ENCODE measurements around the gene SLC39A5. TPM values are rescaled to one million over a fixed set of nuclear protein-coding genes. Genes with fewer than 3 reads are reported as not detected.
"Not testable (repeated sequence)": the region's sequence is repeated elsewhere in the genome, so short reads cannot be mapped to it uniquely, and the experiment has no call there.

Gene SLC39A5
- polyA plus RNA-seq, 2 donors = 0.09 to 0.29 TPM

GRCh38 chr12:56262955-56263354, 33.1 kb downstream of the SLC39A5 start:
- H3K4me1 ChIP-seq (ENCODE audit: control insufficient read depth in 2 of 2, insufficient read depth in 2 of 2, low read length in 1 of 2); H3K36me3 ChIP-seq (ENCODE audit: control insufficient read depth in 2 of 2, insufficient read depth in 2 of 2, low read length in 1 of 2); H3K4me3 ChIP-seq (ENCODE audit: low read depth in 1 of 2, low read length in 2 of 2); H3K9me3 ChIP-seq (ENCODE audit: control insufficient read depth in 2 of 2, insufficient read depth in 1 of 2, low read depth in 1 of 2, low read length in 1 of 2); H3K27ac ChIP-seq (ENCODE audit: low read depth in 2 of 2, low read length in 1 of 2); H3K27me3 ChIP-seq (ENCODE audit: control insufficient read depth in 1 of 2, insufficient read depth in 2 of 2, low read length in 2 of 2): not testable (repeated sequence)
- WGBS, 2 donors = 91 to 93% methylated on average over 7 of the region's 7 CpGs

- H3K9me3 ChIP-seq (ENCODE audit: control insufficient read depth in 2 of 2, insufficient read depth in 1 of 2, low read depth in 1 of 2, low read length in 1 of 2); H3K4me1 ChIP-seq (ENCODE audit: control insufficient read depth in 2 of 2, insufficient read depth in 2 of 2, low read length in 1 of 2); H3K36me3 ChIP-seq (ENCODE audit: control insufficient read depth in 2 of 2, insufficient read depth in 2 of 2, low read length in 1 of 2); H3K27me3 ChIP-seq (ENCODE audit: control insufficient read depth in 1 of 2, insufficient read depth in 2 of 2, low read length in 2 of 2): not testable (repeated sequence)
- 54% methylated on average over 16 of the region's 16 CpGs for WGBS, 2 donors
- peak overlapping the region; percentile 66 to 87 for H3K4me3 ChIP-seq (ENCODE audit: low read depth in 1 of 2, low read length in 2 of 2)
- H3K27ac ChIP-seq (ENCODE audit: low read depth in 2 of 2, low read length in 1 of 2) = peak overlapping the region; percentile 93 to 96
Observed at GRCh38 chr12:56266068-56266692, 36.3 kb downstream of the SLC39A5 start.

- H3K27me3 ChIP-seq (ENCODE audit: control insufficient read depth in 1 of 2, insufficient read depth in 2 of 2, low read length in 2 of 2) = no peaks in the 10 kb centered on the region
- peaks cover 0 to 3% of the 10 kb centered on the region in 2 donors for H3K4me1 ChIP-seq (ENCODE audit: control insufficient read depth in 2 of 2, insufficient read depth in 2 of 2, low read length in 1 of 2)
- WGBS, 2 donors = 0% methylated on average over 62 to 68 of the region's 68 CpGs
- peak within 1 kb of the TSS; percentile 66 to 87 for H3K4me3 ChIP-seq (ENCODE audit: low read depth in 1 of 2, low read length in 2 of 2)
- peak within 1 kb of the TSS; percentile 93 to 96 for H3K27ac ChIP-seq (ENCODE audit: low read depth in 2 of 2, low read length in 1 of 2)
- H3K9me3 ChIP-seq (ENCODE audit: control insufficient read depth in 2 of 2, insufficient read depth in 1 of 2, low read depth in 1 of 2, low read length in 1 of 2) = no peaks in the 10 kb centered on the region
- H3K36me3 ChIP-seq (ENCODE audit: control insufficient read depth in 2 of 2, insufficient read depth in 2 of 2, low read length in 1 of 2) = peaks cover 0 to 5% of the 10 kb centered on the region in 2 donors
Observed at GRCh38 chr12:56266693-56267442, 37.0 kb downstream of the SLC39A5 start, which contains the start of gene COQ10A. TSS of gene COQ10A (plus strand) at chr12:56266942. CDS start at chr12:56267119, 177 bp downstream.

- 27 to 28% methylated on average over 21 of the region's 21 CpGs for WGBS, 2 donors
- H3K4me1 ChIP-seq (ENCODE audit: control insufficient read depth in 2 of 2, insufficient read depth in 2 of 2, low read length in 1 of 2) = peaks cover 0 to 3% of the 10 kb centered on the region in 2 donors
Observed at GRCh38 chr12:56267443-56268071, 37.7 kb downstream of the SLC39A5 start.

GRCh38 chr12:56271031-56271430, 41.2 kb downstream of the SLC39A5 start:
- Histone ChIP-seq H3K4me1 (ENCODE audit: control insufficient read depth in 2 of 2, insufficient read depth in 2 of 2, low read length in 1 of 2) (peaks cover 0 to 3% of the 10 kb centered on the region in 2 donors), H3K36me3 (ENCODE audit: control insufficient read depth in 2 of 2, insufficient read depth in 2 of 2, low read length in 1 of 2) (peaks cover 17 to 25% of the 10 kb centered on the region in 2 donors), H3K4me3 (ENCODE audit: low read depth in 1 of 2, low read length in 2 of 2) (no peak overlapping the region), H3K27me3 (ENCODE audit: control insufficient read depth in 1 of 2, insufficient read depth in 2 of 2, low read length in 2 of 2) (no peaks in the 10 kb centered on the region), H3K27ac (ENCODE audit: low read depth in 2 of 2, low read length in 1 of 2) (no peak overlapping the region), H3K9me3 (ENCODE audit: control insufficient read depth in 2 of 2, insufficient read depth in 1 of 2, low read depth in 1 of 2, low read length in 1 of 2) (no peaks in the 10 kb centered on the region)
- 14 to 17% methylated on average over 1 of the region's 1 CpG for WGBS, 2 donors

More at GRCh38 chr12:56267443-56268071, 37.7 kb downstream of the SLC39A5 start:
- peaks cover 2 to 5% of the 10 kb centered on the region in 2 donors for H3K36me3 ChIP-seq (ENCODE audit: control insufficient read depth in 2 of 2, insufficient read depth in 2 of 2, low read length in 1 of 2)
- H3K27me3 ChIP-seq (ENCODE audit: control insufficient read depth in 1 of 2, insufficient read depth in 2 of 2, low read length in 2 of 2) = no peaks in the 10 kb centered on the region
- peak overlapping the region; percentile 93 to 96 for H3K27ac ChIP-seq (ENCODE audit: low read depth in 2 of 2, low read length in 1 of 2)
- peak overlapping the region; percentile 66 to 87 for H3K4me3 ChIP-seq (ENCODE audit: low read depth in 1 of 2, low read length in 2 of 2)
- H3K9me3 ChIP-seq (ENCODE audit: control insufficient read depth in 2 of 2, insufficient read depth in 1 of 2, low read depth in 1 of 2, low read length in 1 of 2) = no peaks in the 10 kb centered on the region

GRCh38 chr12:56272468-56272867, 42.6 kb downstream of the SLC39A5 start:
- H3K36me3 ChIP-seq (ENCODE audit: control insufficient read depth in 2 of 2, insufficient read depth in 2 of 2, low read length in 1 of 2) = peaks cover 17 to 29% of the 10 kb centered on the region in 2 donors
- not testable (repeated sequence) for H3K27me3 ChIP-seq (ENCODE audit: control insufficient read depth in 1 of 2, insufficient read depth in 2 of 2, low read length in 2 of 2); H3K4me3 ChIP-seq (ENCODE audit: low read depth in 1 of 2, low read length in 2 of 2); H3K9me3 ChIP-seq (ENCODE audit: control insufficient read depth in 2 of 2, insufficient read depth in 1 of 2, low read depth in 1 of 2, low read length in 1 of 2); H3K27ac ChIP-seq (ENCODE audit: low read depth in 2 of 2, low read length in 1 of 2); H3K4me1 ChIP-seq (ENCODE audit: control insufficient read depth in 2 of 2, insufficient read depth in 2 of 2, low read length in 1 of 2)
- WGBS, 2 donors = 79 to 92% methylated on average over 2 of the region's 2 CpGs

- H3K36me3 ChIP-seq (ENCODE audit: control insufficient read depth in 2 of 2, insufficient read depth in 2 of 2, low read length in 1 of 2) = peaks cover 17 to 36% of the 10 kb centered on the region in 2 donors
- no peak overlapping the region for H3K27ac ChIP-seq (ENCODE audit: low read depth in 2 of 2, low read length in 1 of 2)
- no peaks in the 10 kb centered on the region for H3K9me3 ChIP-seq (ENCODE audit: control insufficient read depth in 2 of 2, insufficient read depth in 1 of 2, low read depth in 1 of 2, low read length in 1 of 2)
- no peaks in the 10 kb centered on the region for H3K4me1 ChIP-seq (ENCODE audit: control insufficient read depth in 2 of 2, insufficient read depth in 2 of 2, low read length in 1 of 2)
- no peaks in the 10 kb centered on the region for H3K27me3 ChIP-seq (ENCODE audit: control insufficient read depth in 1 of 2, insufficient read depth in 2 of 2, low read length in 2 of 2)
- no peak overlapping the region for H3K4me3 ChIP-seq (ENCODE audit: low read depth in 1 of 2, low read length in 2 of 2)
- 93 to 100% methylated on average over 2 of the region's 2 CpGs for WGBS, 2 donors
Observed at GRCh38 chr12:56274299-56274698, 44.4 kb downstream of the SLC39A5 start.

- WGBS, 2 donors = 85 to 89% methylated on average over 3 of the region's 3 CpGs
- H3K27me3 ChIP-seq (ENCODE audit: control insufficient read depth in 1 of 2, insufficient read depth in 2 of 2, low read length in 2 of 2) = no peaks in the 10 kb centered on the region
- H3K36me3 ChIP-seq (ENCODE audit: control insufficient read depth in 2 of 2, insufficient read depth in 2 of 2, low read length in 1 of 2) = peaks cover 16 to 37% of the 10 kb centered on the region in 2 donors
- H3K9me3 ChIP-seq (ENCODE audit: control insufficient read depth in 2 of 2, insufficient read depth in 1 of 2, low read depth in 1 of 2, low read length in 1 of 2) = no peaks in the 10 kb centered on the region
- no peak overlapping the region for H3K27ac ChIP-seq (ENCODE audit: low read depth in 2 of 2, low read length in 1 of 2)
- no peaks in the 10 kb centered on the region for H3K4me1 ChIP-seq (ENCODE audit: control insufficient read depth in 2 of 2, insufficient read depth in 2 of 2, low read length in 1 of 2)
- H3K4me3 ChIP-seq (ENCODE audit: low read depth in 1 of 2, low read length in 2 of 2) = no peak overlapping the region
Observed at GRCh38 chr12:56278905-56279304, 49.1 kb downstream of the SLC39A5 start.

- Histone ChIP-seq H3K4me1 (ENCODE audit: control insufficient read depth in 2 of 2, insufficient read depth in 2 of 2, low read length in 1 of 2) (no peaks in the 10 kb centered on the region), H3K36me3 (ENCODE audit: control insufficient read depth in 2 of 2, insufficient read depth in 2 of 2, low read length in 1 of 2) (peaks cover 12 to 25% of the 10 kb centered on the region in 2 donors), H3K27me3 (ENCODE audit: control insufficient read depth in 1 of 2, insufficient read depth in 2 of 2, low read length in 2 of 2) (no peaks in the 10 kb centered on the region), H3K4me3 (ENCODE audit: low read depth in 1 of 2, low read length in 2 of 2) (no peak overlapping the region), H3K27ac (ENCODE audit: low read depth in 2 of 2, low read length in 1 of 2) (no peak overlapping the region), H3K9me3 (ENCODE audit: control insufficient read depth in 2 of 2, insufficient read depth in 1 of 2, low read depth in 1 of 2, low read length in 1 of 2) (no peaks in the 10 kb centered on the region)
Observed at GRCh38 chr12:56280849-56281248, 51.0 kb downstream of the SLC39A5 start.
